ENCODE measurements around the gene ARL8A.

The ARL8A gene

GRCh38 chr1:202086579-202087350, 57.8 kb downstream of the ARL8A start:
- no peak overlapping the region for H3K4me3 ChIP-seq (replicated peaks; ENCODE audit: low read depth, low read length)
- no peak for DNase-seq (ENCODE audit: extremely low read depth, low read depth)
- no peak for TF ChIP-seq CTCF (IDR thresholded peaks at IDR 0.05; ENCODE audit: low read depth, low read length, missing control alignments)

GRCh38 chr1:202085682-202086373, 58.7 kb downstream of the ARL8A start:
- no peak overlapping the region for H3K4me3 ChIP-seq (replicated peaks; ENCODE audit: low read depth, low read length)
- DNase-seq (ENCODE audit: extremely low read depth, low read depth), result no peak
- TF ChIP-seq CTCF (IDR thresholded peaks at IDR 0.05; ENCODE audit: low read depth, low read length, missing control alignments), result no peak

GRCh38 chr1:202084791-202085681, 59.5 kb downstream of the ARL8A start:
- H3K4me3 ChIP-seq (replicated peaks; ENCODE audit: low read depth, low read length), result no peak overlapping the region
- TF ChIP-seq CTCF (IDR thresholded peaks at IDR 0.05; ENCODE audit: low read depth, low read length, missing control alignments), result no peak
- DNase-seq (ENCODE audit: extremely low read depth, low read depth), result no peak
